Sigmoid colon (tissue), 4 donors: ENCODE results near the gene CCDC63.

Experiments
- CTCF ChIP-seq, 4 experiments: fragments of 450-650 bp in 3 of 4; fragments of 200-600 bp in 1 of 4; IDR thresholded peaks; one replicate each; pipeline ENCODE4 v1.5.1; 2016 to 2019; ENCODE audit warnings: antibody characterized with exemption in 4 of 4, mild to moderate bottlenecking in 3 of 4, moderate library complexity in 2 of 4
- POLR2AphosphoS5 ChIP-seq, 4 donors: sonication (generic); formaldehyde crosslinking; IDR thresholded peaks; one replicate each; pipeline ENCODE4 v1.6.1; 2017; ENCODE audit warnings: antibody characterized with exemption in 4 of 4

DNA sequence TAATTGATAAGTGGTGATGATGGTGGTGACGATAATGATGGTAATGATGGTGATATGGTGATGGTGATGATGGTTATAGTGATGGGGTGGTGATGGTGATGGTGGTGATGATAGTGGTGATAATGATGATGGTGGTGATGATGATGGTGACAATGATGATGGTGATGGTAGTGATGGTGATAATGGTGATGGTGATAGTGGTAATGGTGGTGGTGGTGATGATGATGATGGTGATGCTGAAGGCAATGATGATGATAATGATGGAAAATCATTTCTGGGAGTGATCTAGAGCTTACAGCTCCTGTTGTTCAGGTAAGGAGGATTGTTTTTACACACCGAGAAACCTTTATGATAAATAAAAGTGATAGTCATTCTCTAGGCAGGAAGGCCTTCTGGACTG lies 33.9 kb downstream of the CCDC63 start:
- TF ChIP-seq POLR2AphosphoS5 (IDR thresholded peaks at IDR 0.05) (no peak), CTCF (IDR thresholded peaks at IDR 0.05) (no peak)
